Osteoblast (primary cell): ENCODE measurements around the gene SLC8A2. TPM values are rescaled to one million over a fixed set of nuclear protein-coding genes. Genes with fewer than 3 reads are reported as not detected.

Experiments used
- DNase-seq: peaks from one replicate; pipeline ENCODE4 v3.0.0; 2011; ENCODE audit warnings: low spot score, mixed read lengths; ENCODE audit not compliant: insufficient read length; ENCODE audit errors: missing footprints
- H2AFZ ChIP-seq: 2 replicates; pipeline ENCODE4 v1.6.0; 2011; ENCODE audit warnings: mild to moderate bottlenecking, low read length
- H3K27ac ChIP-seq: 2 replicates; pipeline ENCODE4 v1.5.1; 2011; ENCODE audit warnings: mild to moderate bottlenecking, low read depth, low read length, moderate library complexity
- H3K27me3 ChIP-seq: 2 replicates; pipeline ENCODE4 v1.6.0; 2012; ENCODE audit warnings: mild to moderate bottlenecking, control low read depth, inconsistent platforms, low read length, moderate library complexity; ENCODE audit not compliant: insufficient read depth
- H3K36me3 ChIP-seq: 2 replicates; pipeline ENCODE4 v1.5.1; 2011; ENCODE audit warnings: mild to moderate bottlenecking, low read length, control low read depth, moderate library complexity; ENCODE audit not compliant: insufficient read depth
- H3K4me1 ChIP-seq: 2 replicates; pipeline ENCODE4 v1.5.1; 2011; ENCODE audit warnings: mild to moderate bottlenecking, low read length, control low read depth, moderate library complexity; ENCODE audit not compliant: insufficient read depth
- H3K4me2 ChIP-seq: 2 replicates; pipeline ENCODE4 v1.6.0; 2011; ENCODE audit warnings: mild to moderate bottlenecking, low read length; ENCODE audit not compliant: insufficient read depth
- H3K4me3 ChIP-seq: fragments of 200-600 bp; sonication (generic); 3 replicates; pipeline ENCODE4 v1.5.1; 2012; ENCODE audit warnings: mild to moderate bottlenecking, low read length, inconsistent platforms; ENCODE audit not compliant: insufficient read depth
- H3K79me2 ChIP-seq: 2 replicates; pipeline ENCODE4 v1.6.0; 2012; ENCODE audit warnings: mild to moderate bottlenecking, low read length, control low read depth, inconsistent platforms; ENCODE audit not compliant: insufficient read depth
- H3K9me3 ChIP-seq: 2 replicates; pipeline ENCODE4 v1.5.1; 2011; ENCODE audit warnings: low read depth, low read length, control low read depth
- H4K20me1 ChIP-seq: 2 replicates; pipeline ENCODE4 v1.6.0; 2012; ENCODE audit warnings: mild to moderate bottlenecking, low read length, control low read depth; ENCODE audit not compliant: insufficient read depth
- CTCF ChIP-seq: IDR thresholded peaks from 2 replicates; pipeline ENCODE4 v1.5.1; 2011; ENCODE audit warnings: mild to moderate bottlenecking, low read depth, low read length, moderate library complexity; ENCODE audit errors: extremely low read depth
- total RNA-seq: library from RNA; depleted of rRNA; stranded (reverse); fragments of >200 nt; gene quantifications from 2 replicates; pipeline ENCODE4 v1.2.3, GENCODE V29; 2012

SLC8A2 gene
- total RNA-seq, 1 donor = 0.36 TPM

GRCh38 chr19:47458672-47459071 lies 13.0 kb downstream of the SLC8A2 start:
- TF ChIP-seq CTCF = no peak
- no peak for DNase-seq
- no peak overlapping the region for H3K4me3 ChIP-seq
- H3K27me3 ChIP-seq = peaks cover 57% of the 10 kb centered on the region
- H3K4me1 ChIP-seq = no peaks in the 10 kb centered on the region
- peaks cover 3% of the 10 kb centered on the region for H4K20me1 ChIP-seq
- no peak overlapping the region for H3K4me2 ChIP-seq
- no peak overlapping the region for H3K27ac ChIP-seq
- H3K9me3 ChIP-seq = peaks cover 8% of the 10 kb centered on the region
- H2AFZ ChIP-seq = no peak overlapping the region
- H3K36me3 ChIP-seq = no peaks in the 10 kb centered on the region
- no peaks in the 10 kb centered on the region for H3K79me2 ChIP-seq

- no peaks in the 10 kb centered on the region for H3K36me3 ChIP-seq
- H2AFZ ChIP-seq = no peak overlapping the region
- H3K9me3 ChIP-seq = peaks cover 8% of the 10 kb centered on the region
- DNase-seq = no peak
- no peak overlapping the region for H3K4me2 ChIP-seq
- no peak for TF ChIP-seq CTCF
- H3K4me3 ChIP-seq = no peak overlapping the region
- peaks cover 53% of the 10 kb centered on the region for H3K27me3 ChIP-seq
- peaks cover 3% of the 10 kb centered on the region for H4K20me1 ChIP-seq
- no peaks in the 10 kb centered on the region for H3K4me1 ChIP-seq
- no peak overlapping the region for H3K27ac ChIP-seq
- no peaks in the 10 kb centered on the region for H3K79me2 ChIP-seq
These were observed 14.8 kb downstream of the SLC8A2 start for GRCh38 chr19:47456721-47457474.

GRCh38 chr19:47450478-47450877 lies 21.2 kb downstream of the SLC8A2 start:
- Histone ChIP-seq H3K4me2 (no peak overlapping the region), H2AFZ (no peak overlapping the region), H3K4me1 (no peaks in the 10 kb centered on the region), H3K79me2 (no peaks in the 10 kb centered on the region), H3K4me3 (no peak overlapping the region), H3K27ac (no peak overlapping the region), H3K36me3 (no peaks in the 10 kb centered on the region), H4K20me1 (no peaks in the 10 kb centered on the region), H3K27me3 (peaks cover 55% of the 10 kb centered on the region), H3K9me3 (peaks cover 2% of the 10 kb centered on the region)
- no peak for DNase-seq
- no peak for TF ChIP-seq CTCF

GRCh38 chr19:47448360-47448727 lies 23.3 kb downstream of the SLC8A2 start:
- Histone ChIP-seq H3K27ac (no peak overlapping the region), H3K4me2 (no peak overlapping the region), H3K4me3 (no peak overlapping the region), H3K27me3 (peaks cover 69% of the 10 kb centered on the region), H2AFZ (no peak overlapping the region), H3K4me1 (no peaks in the 10 kb centered on the region), H3K9me3 (no peaks in the 10 kb centered on the region), H3K36me3 (no peaks in the 10 kb centered on the region), H3K79me2 (no peaks in the 10 kb centered on the region), H4K20me1 (no peaks in the 10 kb centered on the region)
- DNase-seq = no peak
- no peak for TF ChIP-seq CTCF
